HEK293 (cell line): ENCODE measurements around the gene THEM4.

Source experiments
- CTCF ChIA-PET: fragments of 350-600 bp; formaldehyde crosslinking; extraction: SDS; loops from one replicate; lab custom pipeline; 2021; ENCODE audit warnings: antibody characterized with exemption; lab: Yijun Ruan, JAX
- POLR2A ChIA-PET: fragments of 300-600 bp; formaldehyde crosslinking; extraction: SDS; loops from one replicate; lab custom pipeline; 2020; ENCODE audit warnings: antibody characterized with exemption, inconsistent platforms; lab: Yijun Ruan, JAX
- H3K27ac ChIP-seq: fragments of 200-500 bp; sonication (Bioruptor generic); 2 replicates; pipeline ENCODE4 v1.5.1; 2014; ENCODE audit warnings: low read depth, low read length, control low read depth, inconsistent platforms; ENCODE audit errors: extremely low read depth
- H3K36me3 ChIP-seq, 2 experiments: fragments of 200-500 bp in 1 of 2; sonication (Bioruptor generic) in 1 of 2; 1 replicate in 1 of 2; 2 replicates in 1 of 2; pipeline ENCODE4 v1.5.1; 2014 to 2017; ENCODE audit warnings: inconsistent platforms in 2 of 2, low read length in 2 of 2; ENCODE audit not compliant: control insufficient read depth in 2 of 2, insufficient read depth in 1 of 2
- H3K4me1 ChIP-seq: fragments of 200-500 bp; sonication (Bioruptor generic); 2 replicates; pipeline ENCODE4 v1.5.1; 2014; ENCODE audit warnings: mild to moderate bottlenecking, low read length, inconsistent platforms; ENCODE audit not compliant: control insufficient read depth, insufficient read depth
- H3K4me3 ChIP-seq: 2 replicates; pipeline ENCODE4 v1.5.1; 2011; ENCODE audit warnings: low read depth, mild to moderate bottlenecking, control low read depth, low read length, moderate library complexity
- H3K9me3 ChIP-seq: fragments of 200-500 bp; sonication (Bioruptor generic); 2 replicates; pipeline ENCODE4 v1.5.1; 2014; ENCODE audit warnings: low read depth, low read length, inconsistent platforms; ENCODE audit not compliant: control insufficient read depth, insufficient read depth
- BCL11A ChIP-seq: fragments of 450-650 bp; formaldehyde crosslinking; IDR thresholded peaks from 2 replicates; pipeline ENCODE4 v1.5.1; 2016; ENCODE audit warnings: low read depth, missing biosample characterization, missing genetic modification characterization
- BCL11B ChIP-seq: fragments of 450-650 bp; formaldehyde crosslinking; IDR thresholded peaks from 2 replicates; pipeline ENCODE4 v1.5.1; 2016; ENCODE audit warnings: low read depth, missing biosample characterization, missing genetic modification characterization
- HOXD13 ChIP-seq: sonication (generic); formaldehyde crosslinking; IDR thresholded peaks from 2 replicates; pipeline ENCODE4 v1.8.0; 2022; ENCODE audit warnings: missing genetic modification reagents, borderline replicate concordance
- KLF10 ChIP-seq: fragments of 450-650 bp; IDR thresholded peaks from 2 replicates; pipeline ENCODE4 v1.5.1; 2018; ENCODE audit warnings: missing biosample characterization, mild to moderate bottlenecking, missing genetic modification characterization
- SALL2 ChIP-seq: fragments of 450-650 bp; formaldehyde crosslinking; IDR thresholded peaks from 2 replicates; pipeline ENCODE4 v1.5.0; 2017; ENCODE audit warnings: missing biosample characterization, mild to moderate bottlenecking, missing genetic modification characterization, borderline replicate concordance
- SP2 ChIP-seq: fragments of 450-650 bp; formaldehyde crosslinking; IDR thresholded peaks from 2 replicates; pipeline ENCODE4 v1.5.1; 2016; ENCODE audit warnings: missing biosample characterization, missing genetic modification characterization
- ZBTB48 ChIP-seq: fragments of 450-650 bp; formaldehyde crosslinking; IDR thresholded peaks from 2 replicates; pipeline ENCODE4 v1.5.1; 2016; ENCODE audit warnings: missing biosample characterization, missing genetic modification characterization
- ZFP69B ChIP-seq: fragments of 450-650 bp; formaldehyde crosslinking; IDR thresholded peaks from 2 replicates; pipeline ENCODE4 v1.5.1; 2016; ENCODE audit warnings: missing biosample characterization, missing genetic modification characterization
- ZNF140 ChIP-seq: fragments of 450-650 bp; formaldehyde crosslinking; IDR thresholded peaks from 2 replicates; pipeline ENCODE4 v1.5.1; 2016; ENCODE audit warnings: missing biosample characterization, missing genetic modification characterization
- ZNF157 ChIP-seq: fragments of 450-650 bp; formaldehyde crosslinking; IDR thresholded peaks from 2 replicates; pipeline ENCODE4 v1.5.1; 2016; ENCODE audit warnings: missing biosample characterization, missing genetic modification characterization
- ZNF169 ChIP-seq: fragments of 450-650 bp; formaldehyde crosslinking; IDR thresholded peaks from 2 replicates; pipeline ENCODE4 v1.5.1; 2016; ENCODE audit warnings: missing biosample characterization, missing genetic modification characterization
- ZNF175 ChIP-seq: fragments of 450-650 bp; formaldehyde crosslinking; IDR thresholded peaks from 2 replicates; pipeline ENCODE4 v1.5.1; 2016; ENCODE audit warnings: missing biosample characterization, missing genetic modification characterization
- ZNF223 ChIP-seq: fragments of 450-650 bp; formaldehyde crosslinking; IDR thresholded peaks from 2 replicates; pipeline ENCODE4 v1.5.1; 2016; ENCODE audit warnings: missing biosample characterization, missing genetic modification characterization
- ZNF23 ChIP-seq: fragments of 450-650 bp; formaldehyde crosslinking; IDR thresholded peaks from 2 replicates; pipeline ENCODE4 v1.5.1; 2016; ENCODE audit warnings: missing biosample characterization, missing genetic modification characterization, borderline replicate concordance
- ZNF239 ChIP-seq: fragments of 450-650 bp; formaldehyde crosslinking; IDR thresholded peaks from 2 replicates; pipeline ENCODE4 v1.5.1; 2016; ENCODE audit warnings: missing biosample characterization, missing genetic modification characterization
- ZNF549 ChIP-seq: fragments of 450-650 bp; IDR thresholded peaks from 2 replicates; pipeline ENCODE4 v1.5.1; 2018; ENCODE audit warnings: missing biosample characterization, missing genetic modification characterization, mild to moderate bottlenecking, inconsistent platforms, moderate library complexity
- ZNF558 ChIP-seq: fragments of 450-650 bp; formaldehyde crosslinking; IDR thresholded peaks from 2 replicates; pipeline ENCODE4 v1.5.1; 2016; ENCODE audit warnings: missing biosample characterization, missing genetic modification characterization
- ZNF596 ChIP-seq: fragments of 450-650 bp; IDR thresholded peaks from 2 replicates; pipeline ENCODE4 v1.5.0; 2018; ENCODE audit warnings: missing biosample characterization, mild to moderate bottlenecking, missing genetic modification characterization, moderate library complexity
- ZNF600 ChIP-seq: fragments of 450-650 bp; formaldehyde crosslinking; IDR thresholded peaks from 2 replicates; pipeline ENCODE4 v1.5.1; 2016; ENCODE audit warnings: missing biosample characterization, missing genetic modification characterization
- ZNF610 ChIP-seq: fragments of 450-650 bp; formaldehyde crosslinking; IDR thresholded peaks from 2 replicates; pipeline ENCODE4 v1.5.1; 2016; ENCODE audit warnings: missing biosample characterization, missing genetic modification characterization, borderline replicate concordance
- ZNF629 ChIP-seq: fragments of 450-650 bp; formaldehyde crosslinking; IDR thresholded peaks from 2 replicates; pipeline ENCODE4 v1.5.1; 2017; ENCODE audit warnings: missing biosample characterization, missing genetic modification characterization
- ZNF660 ChIP-seq: fragments of 450-650 bp; IDR thresholded peaks from 2 replicates; pipeline ENCODE4 v1.5.1; 2018; ENCODE audit warnings: missing biosample characterization, mild to moderate bottlenecking, missing genetic modification characterization
- ZNF785 ChIP-seq: fragments of 450-650 bp; formaldehyde crosslinking; IDR thresholded peaks from 2 replicates; pipeline ENCODE4 v1.5.1; 2016; ENCODE audit warnings: missing biosample characterization, missing genetic modification characterization
- ZNF843 ChIP-seq: fragments of 450-650 bp; formaldehyde crosslinking; IDR thresholded peaks from 2 replicates; pipeline ENCODE4 v1.5.1; 2016; ENCODE audit warnings: missing biosample characterization, missing genetic modification characterization
- TF ChIP-seq, protein P1 (sequence below): fragments of 450-650 bp; formaldehyde crosslinking; IDR thresholded peaks from 2 replicates; pipeline ENCODE4 v1.5.1; 2016; ENCODE audit warnings: missing biosample characterization, missing genetic modification characterization
- TF ChIP-seq, protein P2 (sequence below): fragments of 450-650 bp; formaldehyde crosslinking; IDR thresholded peaks from 2 replicates; pipeline ENCODE4 v1.5.1; 2016; ENCODE audit warnings: missing biosample characterization, missing genetic modification characterization
- TF ChIP-seq, protein P3 (sequence below): fragments of 450-650 bp; formaldehyde crosslinking; IDR thresholded peaks from 2 replicates; pipeline ENCODE4 v1.5.1; 2016; ENCODE audit warnings: missing biosample characterization, missing genetic modification characterization
- TF ChIP-seq, protein P4 (sequence below): fragments of 450-650 bp; formaldehyde crosslinking; IDR thresholded peaks from 2 replicates; pipeline ENCODE4 v1.5.1; 2017; ENCODE audit warnings: missing biosample characterization, mild to moderate bottlenecking, missing genetic modification characterization, moderate library complexity
- TF ChIP-seq, protein P5 (sequence below): sonication (generic); formaldehyde crosslinking; IDR thresholded peaks from 2 replicates; pipeline ENCODE4 v1.8.1; 2022; ENCODE audit warnings: mild to moderate bottlenecking, moderate library complexity, missing genetic modification reagents

The THEM4 gene

DNA sequence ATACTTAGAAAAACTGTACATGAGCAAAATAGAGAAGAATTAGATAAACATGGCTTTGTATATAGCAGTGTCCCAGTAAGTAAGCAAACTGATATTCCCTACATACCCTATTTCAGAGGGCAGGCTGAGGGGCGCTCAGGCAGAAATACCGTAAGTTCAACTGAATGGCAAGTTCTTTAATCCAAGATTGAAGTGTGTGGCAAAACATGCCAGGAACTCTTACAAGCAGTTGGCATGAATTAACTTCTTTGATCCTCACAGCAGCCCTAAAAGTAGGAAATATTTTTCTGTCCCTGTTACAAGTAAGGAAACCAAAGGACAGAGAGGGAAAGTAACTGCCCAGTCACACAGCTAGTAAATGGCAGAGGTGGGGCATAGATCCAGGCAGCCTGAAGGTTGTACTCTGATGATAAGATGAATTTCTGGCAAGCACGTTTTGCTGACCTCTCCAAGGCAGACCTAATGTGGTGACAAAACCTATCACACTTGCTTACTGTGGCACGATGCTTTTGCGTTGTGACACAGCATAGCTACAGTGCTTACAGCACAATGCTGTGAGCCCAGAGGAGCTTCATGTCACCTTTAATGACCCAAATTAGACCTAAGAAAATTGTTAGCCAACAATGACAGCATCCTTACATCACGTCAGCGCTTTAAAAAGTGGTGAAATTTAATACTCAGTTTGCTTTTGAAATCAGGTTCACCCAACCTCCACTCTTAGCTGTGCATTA, 35.0 kb upstream of the THEM4 start (continued):
- TF ChIP-seq, protein P1, sequence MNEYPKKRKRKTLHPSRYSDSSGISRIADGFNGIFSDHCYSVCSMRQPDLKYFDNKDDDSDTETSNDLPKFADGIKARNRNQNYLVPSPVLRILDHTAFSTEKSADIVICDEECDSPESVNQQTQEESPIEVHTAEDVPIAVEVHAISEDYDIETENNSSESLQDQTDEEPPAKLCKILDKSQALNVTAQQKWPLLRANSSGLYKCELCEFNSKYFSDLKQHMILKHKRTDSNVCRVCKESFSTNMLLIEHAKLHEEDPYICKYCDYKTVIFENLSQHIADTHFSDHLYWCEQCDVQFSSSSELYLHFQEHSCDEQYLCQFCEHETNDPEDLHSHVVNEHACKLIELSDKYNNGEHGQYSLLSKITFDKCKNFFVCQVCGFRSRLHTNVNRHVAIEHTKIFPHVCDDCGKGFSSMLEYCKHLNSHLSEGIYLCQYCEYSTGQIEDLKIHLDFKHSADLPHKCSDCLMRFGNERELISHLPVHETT = peak; percentile 85
- TF ChIP-seq, protein P2, sequence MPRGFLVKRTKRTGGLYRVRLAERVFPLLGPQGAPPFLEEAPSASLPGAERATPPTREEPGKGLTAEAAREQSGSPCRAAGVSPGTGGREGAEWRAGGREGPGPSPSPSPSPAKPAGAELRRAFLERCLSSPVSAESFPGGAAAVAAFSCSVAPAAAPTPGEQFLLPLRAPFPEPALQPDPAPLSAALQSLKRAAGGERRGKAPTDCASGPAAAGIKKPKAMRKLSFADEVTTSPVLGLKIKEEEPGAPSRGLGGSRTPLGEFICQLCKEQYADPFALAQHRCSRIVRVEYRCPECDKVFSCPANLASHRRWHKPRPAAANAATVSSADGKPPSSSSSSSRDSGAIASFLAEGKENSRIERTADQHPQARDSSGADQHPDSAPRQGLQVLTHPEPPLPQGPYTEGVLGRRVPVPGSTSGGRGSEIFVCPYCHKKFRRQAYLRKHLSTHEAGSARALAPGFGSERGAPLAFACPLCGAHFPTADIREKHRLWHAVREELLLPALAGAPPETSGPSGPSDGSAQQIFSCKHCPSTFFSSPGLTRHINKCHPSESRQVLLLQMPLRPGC (tag by site-specific recombination) = peak; percentile 92
- TF ChIP-seq, protein P3, sequence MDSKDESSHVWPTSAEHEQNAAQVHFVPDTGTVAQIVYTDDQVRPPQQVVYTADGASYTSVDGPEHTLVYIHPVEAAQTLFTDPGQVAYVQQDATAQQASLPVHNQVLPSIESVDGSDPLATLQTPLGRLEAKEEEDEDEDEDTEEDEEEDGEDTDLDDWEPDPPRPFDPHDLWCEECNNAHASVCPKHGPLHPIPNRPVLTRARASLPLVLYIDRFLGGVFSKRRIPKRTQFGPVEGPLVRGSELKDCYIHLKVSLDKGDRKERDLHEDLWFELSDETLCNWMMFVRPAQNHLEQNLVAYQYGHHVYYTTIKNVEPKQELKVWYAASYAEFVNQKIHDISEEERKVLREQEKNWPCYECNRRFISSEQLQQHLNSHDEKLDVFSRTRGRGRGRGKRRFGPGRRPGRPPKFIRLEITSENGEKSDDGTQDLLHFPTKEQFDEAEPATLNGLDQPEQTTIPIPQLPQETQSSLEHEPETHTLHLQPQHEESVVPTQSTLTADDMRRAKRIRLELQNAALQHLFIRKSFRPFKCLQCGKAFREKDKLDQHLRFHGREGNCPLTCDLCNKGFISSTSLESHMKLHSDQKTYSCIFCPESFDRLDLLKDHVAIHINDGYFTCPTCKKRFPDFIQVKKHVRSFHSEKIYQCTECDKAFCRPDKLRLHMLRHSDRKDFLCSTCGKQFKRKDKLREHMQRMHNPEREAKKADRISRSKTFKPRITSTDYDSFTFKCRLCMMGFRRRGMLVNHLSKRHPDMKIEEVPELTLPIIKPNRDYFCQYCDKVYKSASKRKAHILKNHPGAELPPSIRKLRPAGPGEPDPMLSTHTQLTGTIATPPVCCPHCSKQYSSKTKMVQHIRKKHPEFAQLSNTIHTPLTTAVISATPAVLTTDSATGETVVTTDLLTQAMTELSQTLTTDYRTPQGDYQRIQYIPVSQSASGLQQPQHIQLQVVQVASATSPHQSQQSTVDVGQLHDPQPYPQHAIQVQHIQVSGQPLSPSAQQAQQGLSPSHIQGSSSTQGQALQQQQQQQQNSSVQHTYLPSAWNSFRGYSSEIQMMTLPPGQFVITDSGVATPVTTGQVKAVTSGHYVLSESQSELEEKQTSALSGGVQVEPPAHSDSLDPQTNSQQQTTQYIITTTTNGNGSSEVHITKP (tag by site-specific recombination) = peak; percentile 66
- TF ChIP-seq ZNF600 (tag by site-specific recombination) (peak; percentile 86), ZFP69B (no peak; the same call in none of the 2 replicates), ZNF843 (tag by site-specific recombination) (peak; percentile 60), ZBTB48 (no peak), BCL11A (tag by site-specific recombination) (peak; percentile 67; the same call in 1 of the 2 replicates), ZNF785 (tag by site-specific recombination) (no peak), ZNF660 (peak; percentile 79), ZNF558 (peak; percentile 20; the same call in 1 of the 2 replicates), ZNF169 (tag by site-specific recombination) (no peak)

DNA sequence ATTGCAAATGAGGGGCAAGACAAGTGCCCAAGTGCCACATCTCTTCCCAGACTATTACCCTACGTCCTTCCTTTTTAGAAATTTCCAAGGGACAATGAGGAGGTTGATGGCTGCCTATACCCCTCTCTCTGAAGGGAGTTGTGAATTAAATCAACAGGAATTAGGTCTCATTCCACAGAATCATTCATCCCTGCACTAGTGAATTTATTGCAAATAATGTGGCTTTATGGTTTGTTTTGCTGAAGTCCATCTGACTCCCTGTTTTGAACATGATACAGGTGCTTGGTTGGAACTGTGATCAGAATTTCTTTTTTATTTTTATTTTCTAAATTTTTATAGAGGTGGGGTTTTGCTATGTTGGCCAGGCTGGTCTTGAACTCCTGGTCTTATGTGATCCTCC, 34.3 kb upstream of the THEM4 start:
- ChIA-PET POLR2A (interaction anchor here (1.1 kb wide), 1 partner anchor 24 kb away, joined by 3 read pairs; no protein-coding TSS in a partner anchor), CTCF (interaction anchor here (0.6 to 14.8 kb wide), 5 partner anchors 8 to 58 kb away, joined by 3 to 301 read pairs (median 10); no protein-coding TSS in a partner anchor)
- Histone ChIP-seq H3K9me3 (no peaks in the 10 kb centered on the region), H3K4me1 (peaks cover 15% of the 10 kb centered on the region), H3K36me3 (no peaks in the 10 kb centered on the region), H3K27ac (no peak overlapping the region), H3K4me3 (no peak overlapping the region)
- TF ChIP-seq ZNF140 = no peak
- TF ChIP-seq ZNF629 (tag by site-specific recombination) = no peak
- TF ChIP-seq SALL2 (tag by site-specific recombination) = no peak
- TF ChIP-seq HOXD13 (CRISPR knock-in tag) = no peak
- TF ChIP-seq, protein P4, sequence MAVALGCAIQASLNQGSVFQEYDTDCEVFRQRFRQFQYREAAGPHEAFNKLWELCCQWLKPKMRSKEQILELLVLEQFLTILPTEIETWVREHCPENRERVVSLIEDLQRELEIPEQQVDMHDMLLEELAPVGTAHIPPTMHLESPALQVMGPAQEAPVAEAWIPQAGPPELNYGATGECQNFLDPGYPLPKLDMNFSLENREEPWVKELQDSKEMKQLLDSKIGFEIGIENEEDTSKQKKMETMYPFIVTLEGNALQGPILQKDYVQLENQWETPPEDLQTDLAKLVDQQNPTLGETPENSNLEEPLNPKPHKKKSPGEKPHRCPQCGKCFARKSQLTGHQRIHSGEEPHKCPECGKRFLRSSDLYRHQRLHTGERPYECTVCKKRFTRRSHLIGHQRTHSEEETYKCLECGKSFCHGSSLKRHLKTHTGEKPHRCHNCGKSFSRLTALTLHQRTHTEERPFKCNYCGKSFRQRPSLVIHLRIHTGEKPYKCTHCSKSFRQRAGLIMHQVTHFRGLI (tag by site-specific recombination) = no peak
- no peak for TF ChIP-seq ZNF175 (tag by site-specific recombination)
- TF ChIP-seq, protein P5, sequence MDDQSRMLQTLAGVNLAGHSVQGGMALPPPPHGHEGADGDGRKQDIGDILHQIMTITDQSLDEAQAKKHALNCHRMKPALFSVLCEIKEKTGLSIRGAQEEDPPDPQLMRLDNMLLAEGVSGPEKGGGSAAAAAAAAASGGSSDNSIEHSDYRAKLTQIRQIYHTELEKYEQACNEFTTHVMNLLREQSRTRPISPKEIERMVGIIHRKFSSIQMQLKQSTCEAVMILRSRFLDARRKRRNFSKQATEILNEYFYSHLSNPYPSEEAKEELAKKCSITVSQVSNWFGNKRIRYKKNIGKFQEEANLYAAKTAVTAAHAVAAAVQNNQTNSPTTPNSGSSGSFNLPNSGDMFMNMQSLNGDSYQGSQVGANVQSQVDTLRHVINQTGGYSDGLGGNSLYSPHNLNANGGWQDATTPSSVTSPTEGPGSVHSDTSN = no peak
- no peak for TF ChIP-seq ZNF610 (tag by site-specific recombination)
- no peak for TF ChIP-seq ZNF596 (tag by site-specific recombination)
- TF ChIP-seq ZNF23 (tag by site-specific recombination) = no peak
- no peak for TF ChIP-seq ZNF239 (tag by site-specific recombination)
- no peak for TF ChIP-seq ZNF223 (tag by site-specific recombination)
- TF ChIP-seq SP2 = no peak
- no peak for TF ChIP-seq KLF10 (tag by site-specific recombination)
- no peak for TF ChIP-seq ZNF157 (tag by site-specific recombination)
- no peak for TF ChIP-seq ZNF549 (tag by site-specific recombination)
- no peak for TF ChIP-seq BCL11B (tag by site-specific recombination)
- TF ChIP-seq, all 188 proteins: peak for 0
